Suppressor macrophage treated with lipopolysaccharide for 1 hour (primary cell): ENCODE measurements around the gene SRGAP3.
A peak's percentile ranks its signal among the peaks of the same experiment; 100 is the strongest.

ENCODE experiments used
- DNase-seq, 3 donors: peaks; one replicate each; pipeline ENCODE4 v3.0.0-alpha.2; 2020 to 2022

Gene SRGAP3

GRCh38 chr3:8982509-8982908 lies 266.9 kb downstream of the SRGAP3 start:
- DNase-seq, result peak; percentile 65 to 83 (median 77)

GRCh38 chr3:8981700-8982099 lies 267.7 kb downstream of the SRGAP3 start:
- no peak for DNase-seq

- DNase-seq, result peak in 1 of 3 donors; percentile 11
Measured at GRCh38 chr3:8981296-8981695, 268.1 kb downstream of the SRGAP3 start.

- peak; percentile 21 to 57 (median 25) for DNase-seq
Measured at GRCh38 chr3:8980756-8981257, 268.6 kb downstream of the SRGAP3 start.

GRCh38 chr3:8979262-8979661 lies 270.2 kb downstream of the SRGAP3 start:
- DNase-seq, result no peak

- no peak for DNase-seq
Measured at GRCh38 chr3:8978551-8978950, 270.9 kb downstream of the SRGAP3 start.

- no peak for DNase-seq
Measured at GRCh38 chr3:8976540-8977182, 272.8 kb downstream of the SRGAP3 start.

DNA sequence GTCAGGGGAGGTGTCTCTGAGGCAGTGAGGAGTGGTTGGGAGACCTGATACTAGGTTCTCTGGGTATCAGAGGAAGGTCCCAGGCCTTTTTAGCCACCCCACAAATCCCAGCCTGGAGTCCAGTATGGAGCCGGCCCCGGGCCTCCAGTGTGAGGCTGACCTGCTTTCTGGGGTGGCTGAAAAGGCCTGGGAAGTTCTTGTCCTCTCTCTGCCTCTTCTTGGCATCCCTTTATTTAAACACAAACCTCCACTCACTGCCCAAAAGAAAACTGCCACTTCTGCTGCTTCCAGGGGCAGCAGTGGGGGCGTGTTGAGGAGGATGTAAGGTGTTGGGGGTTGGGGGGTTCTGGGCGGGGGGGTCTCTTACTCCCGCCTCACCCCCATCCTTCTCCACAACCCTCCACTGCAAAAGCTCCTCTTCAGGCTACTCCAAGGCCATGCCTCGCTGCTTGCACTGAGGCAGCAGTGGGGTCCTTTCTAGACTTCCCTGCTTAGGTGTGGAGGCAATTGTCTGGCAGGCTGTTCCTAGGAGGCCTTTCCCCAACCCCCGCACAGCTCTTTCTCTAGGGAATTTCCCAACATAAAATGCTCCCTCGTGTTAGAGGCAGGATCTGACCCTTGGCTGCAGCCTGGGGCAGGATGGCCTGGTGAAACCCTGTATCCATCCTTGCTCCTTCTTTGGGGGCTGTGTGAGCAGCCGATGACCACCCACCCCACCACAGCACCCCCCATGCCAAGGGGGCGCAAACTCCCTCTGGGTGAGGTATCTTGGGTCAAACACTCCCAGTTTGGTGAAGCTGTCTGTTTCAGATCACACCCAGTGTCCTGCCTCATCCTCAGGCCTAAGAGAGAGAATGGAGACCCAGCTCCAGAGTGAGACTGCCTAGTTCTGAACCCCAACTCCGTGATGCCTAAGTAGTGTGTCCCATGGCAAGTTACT lies 274.1 kb downstream of the SRGAP3 start:
- DNase-seq, result no peak

- no peak for DNase-seq
Measured at GRCh38 chr3:8974458-8974857, 275.0 kb downstream of the SRGAP3 start.

DNA sequence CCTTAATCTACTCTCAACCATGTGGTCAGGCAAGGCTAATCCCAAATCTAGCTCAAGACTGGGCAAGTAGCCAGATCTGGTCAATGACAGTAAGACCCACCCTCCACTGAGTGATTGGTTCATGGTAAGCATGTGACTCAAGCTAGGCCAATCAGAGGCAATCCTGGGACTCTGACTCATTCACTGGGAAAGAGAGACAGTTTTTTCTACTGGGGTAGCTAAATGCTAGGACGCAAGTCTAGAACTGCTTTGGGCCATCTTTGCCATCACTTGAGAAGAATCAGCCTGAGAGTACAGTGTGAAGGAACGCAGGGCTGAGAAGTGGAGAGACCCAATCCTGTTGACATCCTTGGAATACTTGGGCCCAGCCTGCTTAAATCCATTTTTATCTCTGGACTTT lies 276.8 kb downstream of the SRGAP3 start:
- DNase-seq, result peak; percentile 40 to 54 (median 52)

GRCh38 chr3:8970971-8971589 lies 278.4 kb downstream of the SRGAP3 start:
- peak; percentile 71 to 81 (median 73) for DNase-seq

GRCh38 chr3:8969241-8969640 lies 280.2 kb downstream of the SRGAP3 start:
- no peak for DNase-seq

GRCh38 chr3:8968375-8968882 lies 281.0 kb downstream of the SRGAP3 start:
- DNase-seq, result no peak

DNA sequence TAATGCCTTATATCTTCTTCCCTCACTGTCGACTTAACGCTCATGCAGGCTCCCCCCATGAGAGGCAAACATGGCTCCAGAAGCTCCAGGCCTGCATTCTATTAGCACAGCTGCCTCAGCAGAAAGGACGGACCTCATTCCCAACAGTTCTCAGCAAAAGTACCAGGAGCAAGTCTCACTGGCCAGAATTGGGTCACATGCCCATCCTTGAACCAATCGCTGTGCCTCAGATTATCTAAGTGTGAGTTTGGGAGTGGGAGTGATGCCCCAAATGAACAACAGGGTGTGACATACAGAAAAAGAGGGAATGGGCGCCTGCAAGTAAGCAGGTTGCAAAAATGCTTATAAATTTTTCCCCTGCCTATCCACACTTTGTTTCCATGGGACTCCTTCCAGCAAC lies 281.9 kb downstream of the SRGAP3 start:
- DNase-seq, result no peak

DNA sequence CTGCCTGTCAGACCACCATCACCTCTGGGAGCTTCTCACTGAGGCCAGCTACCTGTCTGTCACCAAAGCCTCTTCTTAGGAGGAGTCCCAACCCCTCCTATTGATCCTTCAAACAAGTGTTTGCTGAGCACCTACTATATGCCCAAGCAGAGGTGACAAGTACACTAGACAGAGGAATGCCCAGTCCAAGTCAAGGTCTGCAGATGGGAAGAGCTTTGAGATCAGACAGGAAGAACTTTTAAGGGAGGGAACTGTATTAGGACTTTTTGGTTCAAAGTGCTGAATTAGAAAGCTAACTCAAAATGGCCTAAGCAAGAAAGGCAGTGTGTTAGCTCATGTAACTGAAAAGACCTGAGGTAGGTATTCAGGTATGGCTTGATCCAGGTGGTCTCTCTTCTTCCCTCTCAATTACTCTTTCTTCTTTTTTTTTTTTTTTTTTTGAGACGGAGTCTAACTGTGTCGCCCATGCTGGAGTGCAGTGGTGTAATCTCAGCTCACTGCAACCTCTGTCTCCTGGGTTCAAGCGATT lies 282.6 kb downstream of the SRGAP3 start:
- no peak for DNase-seq

DNA sequence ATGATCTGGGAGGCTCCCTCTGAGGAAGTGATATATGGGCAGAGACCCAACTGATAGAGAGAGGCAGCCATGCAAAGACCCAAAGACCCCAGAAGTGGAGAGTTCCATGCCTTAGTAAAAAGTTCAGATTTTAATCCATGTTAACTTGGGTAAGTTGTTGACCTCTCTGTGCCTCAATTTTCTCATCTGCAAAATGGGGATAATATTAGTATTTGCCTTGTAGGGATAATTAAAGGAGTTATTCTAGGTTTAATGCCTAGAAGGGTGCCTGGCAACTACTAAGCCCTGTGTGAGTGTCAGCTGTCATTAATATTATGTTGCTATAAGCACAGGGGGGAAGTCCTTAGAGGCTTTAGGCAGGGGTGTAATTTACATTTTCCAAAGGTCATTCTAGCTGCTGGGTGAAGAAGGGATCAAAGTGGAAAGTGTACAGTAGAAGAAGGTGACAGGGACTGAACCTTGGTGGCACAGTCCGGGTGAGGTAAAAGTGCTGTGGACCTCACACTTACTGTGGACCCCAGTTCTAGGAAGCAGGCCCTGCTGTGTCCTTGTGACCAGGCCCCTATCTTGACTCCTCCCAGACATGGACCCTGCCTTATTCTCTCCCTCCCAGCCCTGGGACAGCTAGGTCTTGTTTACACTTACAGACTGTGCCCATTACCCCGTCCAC lies 283.2 kb downstream of the SRGAP3 start:
- no peak for DNase-seq

- no peak for DNase-seq
Measured at GRCh38 chr3:8964436-8965370, 284.7 kb downstream of the SRGAP3 start.

GRCh38 chr3:8963137-8963853 lies 286.2 kb downstream of the SRGAP3 start, which contains the start of gene RAD18:
TSS of gene RAD18 (minus strand) at chr3:8963472. CDS start at chr3:8963385, 87 bp downstream.
- peak; percentile 96 to 98 (median 96) for DNase-seq

DNA sequence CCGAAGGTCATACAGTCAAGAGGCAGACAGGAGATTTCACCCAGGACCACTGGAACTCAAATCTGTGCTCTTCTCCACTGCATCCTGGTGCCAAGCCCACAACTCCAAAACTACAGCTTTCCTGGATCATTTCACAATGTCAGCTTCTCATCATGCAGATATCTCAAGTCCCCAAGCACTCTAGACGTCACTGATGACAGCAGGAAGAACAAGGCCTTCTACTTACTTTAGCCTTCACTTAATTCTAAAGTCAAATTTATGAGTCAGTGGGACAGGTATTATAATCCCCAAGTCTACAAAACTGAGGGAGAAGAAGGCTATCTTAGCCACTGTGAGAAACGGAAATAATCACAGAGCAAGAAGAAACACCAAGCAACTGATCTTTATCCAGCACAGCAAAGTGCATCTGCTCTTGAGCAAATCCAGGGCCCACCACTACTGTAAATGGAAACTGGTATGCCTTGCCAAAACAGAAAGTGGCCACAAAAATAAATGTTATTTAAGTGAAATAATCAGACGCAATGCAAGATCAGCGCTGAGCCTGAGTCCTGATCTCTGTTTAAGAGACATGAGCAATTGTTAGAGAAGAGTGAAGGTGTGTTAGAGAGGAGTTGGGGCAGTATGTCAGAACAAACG lies 287.1 kb downstream of the SRGAP3 start:
- DNase-seq, result no peak

DNA sequence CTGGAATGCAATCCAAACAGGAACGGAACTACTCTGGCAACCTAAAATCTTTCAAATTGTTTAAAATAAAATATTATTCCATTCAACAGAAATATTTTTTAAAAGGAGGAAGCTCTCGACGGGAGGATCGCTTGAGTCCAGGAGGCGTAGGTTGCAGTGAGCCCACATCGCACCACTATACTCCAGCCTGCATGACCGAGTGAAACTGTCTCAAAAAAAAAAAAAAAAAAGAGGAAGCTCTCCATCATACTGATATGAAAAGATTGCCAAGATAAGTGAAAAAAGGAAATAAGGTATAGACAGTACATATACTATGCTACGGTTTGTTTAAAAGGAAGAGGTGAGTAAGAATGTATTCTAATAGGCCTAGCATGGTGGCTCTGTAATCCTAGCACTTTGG lies 289.8 kb downstream of the SRGAP3 start:
- DNase-seq, result peak; percentile 50 to 60 (median 54)
